Endothelial cell of umbilical vein (primary cell): Measurements from ENCODE around the gene WASL. TPM values are rescaled to one million over a fixed set of nuclear protein-coding genes. Genes with fewer than 3 reads are reported as not detected.

Experiments
- BruUV-seq: library from RNA; stranded (reverse); fragments of 400-500 nt; replicated peaks from 2 replicates; lab custom pipeline; 2021; lab: Mats Ljungman, UMichigan
- CTCF ChIA-PET: fragments of 300-600, 350-600 bp; sonication (Branson Sonifier 250); formaldehyde crosslinking; loops from one replicate; lab custom pipeline; 2021; ENCODE audit warnings: antibody characterized with exemption, inconsistent platforms; lab: Charles Lee
- POLR2A ChIA-PET: fragments of 300-600, 350-600 bp; sonication (Branson Sonifier 250); formaldehyde crosslinking; loops from one replicate; lab custom pipeline; 2021; ENCODE audit warnings: antibody characterized with exemption, inconsistent platforms; lab: Charles Lee
- DNase-seq: peaks from one replicate; pipeline ENCODE4 v3.0.0-alpha.2; 2011; ENCODE audit warnings: low read depth, low spot score
- FAIRE-seq: peaks from 2 replicates; lab custom pipeline; 2011; peaks lifted over from hg19 to GRCh38; lab: Jason Lieb, UNC
- H2AFZ ChIP-seq: 2 replicates; pipeline ENCODE4 v1.6.0; 2012; ENCODE audit warnings: low read depth, low read length, control low read depth, inconsistent platforms
- H3K27ac ChIP-seq: 2 replicates; pipeline ENCODE4 v1.5.1; 2011; ENCODE audit warnings: low read depth, mild to moderate bottlenecking, control low read depth, low read length, moderate library complexity; ENCODE audit not compliant: insufficient read depth
- H3K27me3 ChIP-seq, 2 experiments: 2 replicates each; pipeline versions ENCODE4 v1.6.0 to v1.6.1; 2011; ENCODE audit warnings: low read length in 2 of 2, mixed read lengths in 1 of 2; ENCODE audit not compliant: control insufficient read depth in 2 of 2, insufficient read depth in 2 of 2
- H3K36me3 ChIP-seq, 2 experiments: 2 replicates in 1 of 2; 3 replicates in 1 of 2; pipeline ENCODE4 v1.5.1; 2011; ENCODE audit warnings: low read length in 2 of 2, mild to moderate bottlenecking in 1 of 2, moderate library complexity in 1 of 2; ENCODE audit not compliant: control insufficient read depth in 2 of 2, insufficient read depth in 2 of 2; ENCODE audit errors: extremely low read depth in 1 of 2
- H3K4me1 ChIP-seq: 3 replicates; pipeline ENCODE4 v1.5.1; 2011; ENCODE audit warnings: mild to moderate bottlenecking, low read length; ENCODE audit not compliant: control insufficient read depth, insufficient read depth; ENCODE audit errors: extremely low read depth
- H3K4me2 ChIP-seq: 2 replicates; pipeline ENCODE4 v1.6.1; 2011; ENCODE audit warnings: low read length, control low read depth, mixed read lengths; ENCODE audit not compliant: insufficient read depth
- H3K4me3 ChIP-seq, 3 experiments: fragments of 200-600 bp in 1 of 3; sonication (generic), shearing (Covaris generic) in 1 of 3; replicated peaks in 1 of 3; 2 replicates each; pipeline ENCODE4 v1.5.1; 2011 to 2016; ENCODE audit warnings: control low read depth in 3 of 3, low read length in 3 of 3, mild to moderate bottlenecking in 2 of 3, inconsistent platforms in 1 of 3, low read depth in 1 of 3, moderate library complexity in 1 of 3; ENCODE audit not compliant: insufficient read depth in 1 of 3
- H3K79me2 ChIP-seq: 2 replicates; pipeline ENCODE4 v1.6.0; 2012; ENCODE audit warnings: low read length, inconsistent platforms; ENCODE audit not compliant: control insufficient read depth, insufficient read depth
- H3K9ac ChIP-seq: replicated peaks from 2 replicates; pipeline ENCODE3; 2011; ENCODE audit warnings: low read length, control low read depth; ENCODE audit not compliant: insufficient read depth; ENCODE audit errors: extremely low read depth
- H3K9me1 ChIP-seq: replicated peaks from 3 replicates; pipeline ENCODE4 v1.6.0; 2011; ENCODE audit warnings: mild to moderate bottlenecking, low read length; ENCODE audit not compliant: control insufficient read depth, insufficient read depth; ENCODE audit errors: extremely low read depth
- H3K9me3 ChIP-seq: replicated peaks from 2 replicates; pipeline ENCODE4 v1.5.1; 2012; ENCODE audit warnings: low read length, inconsistent platforms; ENCODE audit not compliant: control insufficient read depth, insufficient read depth
- H4K20me1 ChIP-seq: replicated peaks from 2 replicates; pipeline ENCODE3; 2011; ENCODE audit warnings: mild to moderate bottlenecking, low read length; ENCODE audit not compliant: control insufficient read depth, insufficient read depth; ENCODE audit errors: extremely low read depth
- EZH2 ChIP-seq: IDR thresholded peaks from 2 replicates; pipeline ENCODE4 v1.6.1; 2012; ENCODE audit warnings: borderline replicate concordance, low read depth, mild to moderate bottlenecking, moderate library complexity, low read length, inconsistent platforms; ENCODE audit not compliant: severe bottlenecking
- FOS ChIP-seq: IDR thresholded peaks from 2 replicates; pipeline ENCODE4 v1.6.1; 2011; ENCODE audit warnings: mild to moderate bottlenecking, low read length, moderate library complexity, borderline replicate concordance; ENCODE audit not compliant: insufficient read depth
- GATA2 ChIP-seq: IDR thresholded peaks from 2 replicates; pipeline ENCODE4 v1.7.0; 2011; ENCODE audit warnings: low read depth, mild to moderate bottlenecking, moderate library complexity, mixed read lengths, low read length; ENCODE audit not compliant: insufficient read length, insufficient read depth
- JUN ChIP-seq: IDR thresholded peaks from 2 replicates; pipeline ENCODE4 v1.6.1; 2011; ENCODE audit warnings: borderline replicate concordance, low read depth; ENCODE audit not compliant: insufficient read length, insufficient read depth
- MYC ChIP-seq: IDR thresholded peaks from one replicate; pipeline ENCODE4 v1.6.1; 2011; ENCODE audit warnings: mild to moderate bottlenecking, low read depth, low read length
- POLR2A ChIP-seq: IDR thresholded peaks from 2 replicates; pipeline ENCODE4 v1.6.1; 2012; ENCODE audit warnings: low read depth, mild to moderate bottlenecking, control low read depth, low read length
- POLR2AphosphoS5 ChIP-seq: IDR thresholded peaks from 2 replicates; pipeline ENCODE4 v1.6.1; 2012; ENCODE audit warnings: low read depth, mild to moderate bottlenecking, control low read depth, low read length, moderate library complexity; ENCODE audit not compliant: insufficient read depth
- dilution Hi-C: fragments of 300-500 bp; cut with MboI; formaldehyde crosslinking; loops from one replicate; pipeline ENCODE4 v1.15.0; 2019; ENCODE audit warnings: low sequenced_read_pairs; ENCODE audit not compliant: extremely low pct_ligation_motif_present
- intact Hi-C: fragments of 100-400 bp; cut with micrococcal nuclease; formaldehyde crosslinking; loops from one replicate; pipeline ENCODE4 v1.10.0; 2022
- polyA plus RNA-seq, 4 experiments: library from polyadenylated mRNA; depleted of rRNA in 3 of 4; stranded (reverse) in 3 of 4; unstranded in 1 of 4; fragments of >200 nt; gene quantifications; 2 replicates each; pipeline versions ENCODE4 v1.2.1 to v1.2.3, GENCODE V29; 2011 to 2012; ENCODE audit warnings: missing spikeins in 1 of 4
- total RNA-seq: library from RNA; stranded (reverse); gene quantifications from 2 replicates; pipeline ENCODE4 v1.2.3, GENCODE V29; 2021
- TF ChIP-seq, protein P1 (sequence below), 2 donors: IDR thresholded peaks; 1 replicate in 1 of 2; 2 replicates in 1 of 2; pipeline ENCODE4 v1.5.1; 2011; ENCODE audit warnings: low read length in 2 of 2, mild to moderate bottlenecking in 2 of 2, moderate library complexity in 2 of 2, control low read depth in 1 of 2, inconsistent platforms in 1 of 2, low read depth in 1 of 2; ENCODE audit not compliant: insufficient read depth in 1 of 2; ENCODE audit errors: extremely low read depth in 1 of 2
- TF ChIP-seq, protein P2 (sequence below): IDR thresholded peaks from 2 replicates; pipeline ENCODE4 v1.6.1; 2011; ENCODE audit not compliant: insufficient read depth, insufficient read length

The WASL gene
- total and polyA plus RNA-seq, 2 donors (not counting 3 experiments of a cell fraction or from before 2014, with no cell fraction given): 5.2 to 24.0 TPM

DNA sequence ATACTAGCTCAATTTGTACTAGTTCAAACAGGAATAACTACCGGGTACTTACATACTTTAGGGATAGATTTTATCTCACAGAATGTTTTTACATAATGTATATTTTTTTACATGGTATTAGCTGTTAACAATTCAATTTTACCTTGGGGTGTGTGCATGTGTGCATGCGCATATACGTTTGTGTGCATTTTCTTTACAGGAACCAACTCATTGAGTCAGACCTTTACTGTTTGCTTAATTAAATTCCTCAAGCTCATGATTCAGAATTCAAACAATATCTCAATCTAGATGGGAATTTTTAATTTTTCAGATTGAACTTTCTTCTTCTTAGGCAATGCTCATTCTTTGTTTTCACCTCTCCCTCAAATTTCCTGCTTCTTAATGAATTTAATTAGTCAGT lies 24.7 kb upstream of the WASL start:
- no peak overlapping the region for H2AFZ ChIP-seq
- H3K36me3 ChIP-seq: no peaks in the 10 kb centered on the region
- no peaks in the 10 kb centered on the region for H3K9me1 ChIP-seq
- no peaks in the 10 kb centered on the region for H3K27me3 ChIP-seq
- no peak overlapping the region for H3K9ac ChIP-seq
- intact Hi-C loops: no loop called here
- peaks cover 5% of the 10 kb centered on the region for H3K4me1 ChIP-seq
- no TSS peak for BruUV-seq
- no peak overlapping the region for H3K27ac ChIP-seq
- H3K79me2 ChIP-seq: no peaks in the 10 kb centered on the region
- no peak for TF ChIP-seq POLR2AphosphoS5
- TF ChIP-seq, protein P1, sequence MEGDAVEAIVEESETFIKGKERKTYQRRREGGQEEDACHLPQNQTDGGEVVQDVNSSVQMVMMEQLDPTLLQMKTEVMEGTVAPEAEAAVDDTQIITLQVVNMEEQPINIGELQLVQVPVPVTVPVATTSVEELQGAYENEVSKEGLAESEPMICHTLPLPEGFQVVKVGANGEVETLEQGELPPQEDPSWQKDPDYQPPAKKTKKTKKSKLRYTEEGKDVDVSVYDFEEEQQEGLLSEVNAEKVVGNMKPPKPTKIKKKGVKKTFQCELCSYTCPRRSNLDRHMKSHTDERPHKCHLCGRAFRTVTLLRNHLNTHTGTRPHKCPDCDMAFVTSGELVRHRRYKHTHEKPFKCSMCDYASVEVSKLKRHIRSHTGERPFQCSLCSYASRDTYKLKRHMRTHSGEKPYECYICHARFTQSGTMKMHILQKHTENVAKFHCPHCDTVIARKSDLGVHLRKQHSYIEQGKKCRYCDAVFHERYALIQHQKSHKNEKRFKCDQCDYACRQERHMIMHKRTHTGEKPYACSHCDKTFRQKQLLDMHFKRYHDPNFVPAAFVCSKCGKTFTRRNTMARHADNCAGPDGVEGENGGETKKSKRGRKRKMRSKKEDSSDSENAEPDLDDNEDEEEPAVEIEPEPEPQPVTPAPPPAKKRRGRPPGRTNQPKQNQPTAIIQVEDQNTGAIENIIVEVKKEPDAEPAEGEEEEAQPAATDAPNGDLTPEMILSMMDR (IDR thresholded peaks at IDR 0.05; ENCODE audit: extremely low read depth in 1 of 2, insufficient read depth in 1 of 2, low read depth in 1 of 2, low read length in 2 of 2): no peak
- no peak for TF ChIP-seq JUN
- TF ChIP-seq EZH2: no peak
- no peak for TF ChIP-seq FOS
- TF ChIP-seq MYC: no peak
- TF ChIP-seq, protein P2, sequence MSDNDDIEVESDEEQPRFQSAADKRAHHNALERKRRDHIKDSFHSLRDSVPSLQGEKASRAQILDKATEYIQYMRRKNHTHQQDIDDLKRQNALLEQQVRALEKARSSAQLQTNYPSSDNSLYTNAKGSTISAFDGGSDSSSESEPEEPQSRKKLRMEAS: no peak
- TF ChIP-seq POLR2A: no peak
- no peak for TF ChIP-seq GATA2
- H3K4me2 ChIP-seq: no peak overlapping the region
- DNase-seq: no peak
- H3K9me3 ChIP-seq: no peaks in the 10 kb centered on the region
- no peak overlapping the region for H3K4me3 ChIP-seq
- dilution Hi-C loops: no loop called here
- CTCF ChIA-PET: interaction anchor here (1.3 to 1.7 kb wide), 3 partner anchors 9 to 91 kb away, joined by 3 to 8 read pairs (median 6); no protein-coding TSS in a partner anchor
- FAIRE-seq: no peak
- POLR2A ChIA-PET: no interaction called here
- H4K20me1 ChIP-seq: no peaks in the 10 kb centered on the region
